ENCODE results near the gene SGCA.

Gene SGCA

GRCh38 chr17:50184064-50184463 is 18.3 kb downstream of the SGCA start:
- DNase-seq: no peak

GRCh38 chr17:50184611-50185398 is 19.0 kb downstream of the SGCA start:
- no peak for DNase-seq

GRCh38 chr17:50185631-50186471 is 20.0 kb downstream of the SGCA start:
- no peak for DNase-seq

GRCh38 chr17:50186661-50187393 is 21.0 kb downstream of the SGCA start:
- no peak for DNase-seq

- DNase-seq: no peak
These were observed 21.6 kb downstream of the SGCA start for GRCh38 chr17:50187394-50187725.

- DNase-seq: no peak
These were observed 22.1 kb downstream of the SGCA start for GRCh38 chr17:50187751-50188530.

GRCh38 chr17:50188531-50188920 is 22.7 kb downstream of the SGCA start:
- DNase-seq: no peak

GRCh38 chr17:50188921-50189549 is 23.2 kb downstream of the SGCA start:
- no peak for DNase-seq

GRCh38 chr17:50189550-50190292 is 23.9 kb downstream of the SGCA start:
- DNase-seq: no peak

GRCh38 chr17:50190293-50190602 is 24.4 kb downstream of the SGCA start:
- DNase-seq: no peak

- DNase-seq: no peak
These were observed 25.0 kb downstream of the SGCA start for GRCh38 chr17:50190603-50191358.

- DNase-seq: no peak
These were observed 25.7 kb downstream of the SGCA start for GRCh38 chr17:50191359-50192143.

- DNase-seq: no peak
These were observed 26.4 kb downstream of the SGCA start for GRCh38 chr17:50192144-50192617.

- DNase-seq: no peak
These were observed 26.9 kb downstream of the SGCA start for GRCh38 chr17:50192618-50193291.

GRCh38 chr17:50194140-50194933 is 28.5 kb downstream of the SGCA start:
- DNase-seq: no peak

- DNase-seq: no peak
These were observed 29.4 kb downstream of the SGCA start for GRCh38 chr17:50194934-50195865.

- DNase-seq: no peak
These were observed 30.2 kb downstream of the SGCA start for GRCh38 chr17:50196036-50196435.

All from NCI-H524 (cell line).